NCI-H524 treated with DMSO at 0.1 percent for 48 hours (cell line): ENCODE measurements around the gene LY9.
"Not testable (repeated sequence)": the region's sequence is repeated elsewhere in the genome, so short reads cannot be mapped to it uniquely, and the experiment has no call there.

ENCODE experiments used
- DNase-seq: peaks from one replicate; lab custom pipeline; 2025; lab: John Stamatoyannopoulos, UW

LY9 gene

GRCh38 chr1:160866001-160866694, 70.2 kb downstream of the LY9 start:
- DNase-seq = no peak

GRCh38 chr1:160866695-160867260, 70.8 kb downstream of the LY9 start:
- DNase-seq = no peak

DNA sequence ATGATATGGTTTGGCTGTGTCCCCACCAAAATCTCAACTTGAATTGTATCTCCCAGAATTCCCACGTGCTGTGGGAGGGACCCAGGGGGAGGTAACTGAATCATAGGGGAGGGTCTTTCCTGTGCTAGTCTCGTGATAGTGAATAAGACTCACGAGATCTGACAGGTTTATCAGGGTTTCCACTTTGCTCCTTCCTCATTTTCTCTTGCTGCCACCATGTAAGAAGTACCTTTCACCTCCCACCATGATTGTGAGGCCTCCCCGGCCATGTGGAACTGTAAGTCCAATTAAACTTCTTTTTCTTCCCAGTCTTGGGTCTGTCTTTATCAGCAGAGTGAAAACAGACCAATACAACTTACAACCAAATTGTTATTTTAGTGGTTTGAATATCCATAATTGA, 71.7 kb downstream of the LY9 start:
- not testable (repeated sequence) for DNase-seq

DNA sequence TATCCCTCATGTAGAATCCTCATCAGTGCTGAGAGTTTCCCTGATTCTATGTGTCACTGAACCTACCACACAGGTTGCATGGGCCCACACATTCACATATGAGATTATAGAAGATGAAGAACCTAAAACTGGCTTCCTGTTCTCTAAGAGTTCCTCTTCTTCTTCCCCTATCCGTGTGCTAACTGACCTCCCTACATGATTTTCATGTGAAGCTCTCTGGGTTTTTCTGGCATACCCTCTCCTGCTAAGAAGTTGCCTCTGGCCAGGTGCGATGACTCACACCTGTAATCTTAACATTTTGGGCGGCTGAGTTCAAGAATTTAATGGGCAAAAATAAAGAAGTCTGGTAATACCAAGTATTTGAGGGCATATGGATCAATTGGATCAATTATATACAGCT, 72.2 kb downstream of the LY9 start:
- no peak for DNase-seq

DNA sequence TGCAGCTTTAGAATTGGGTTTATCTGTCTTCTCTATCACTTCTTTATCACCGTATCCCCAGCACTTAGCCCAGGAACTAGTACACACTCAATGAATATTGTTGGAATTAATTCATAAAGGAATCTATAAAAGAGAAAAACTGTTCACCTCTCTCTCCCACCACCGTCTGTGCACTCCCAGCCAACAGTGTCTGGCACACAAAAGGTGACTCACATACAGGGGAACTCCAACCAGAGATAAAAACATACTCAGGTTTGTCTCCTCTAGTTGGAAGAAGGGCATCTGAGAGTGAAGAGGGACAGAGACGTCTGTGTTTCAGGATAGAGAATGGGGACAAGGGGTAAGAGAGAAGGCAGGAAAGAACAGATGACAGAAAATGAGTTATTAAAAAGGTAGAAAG, 79.0 kb downstream of the LY9 start:
- DNase-seq = no peak

- DNase-seq = not testable (repeated sequence)
Measured at GRCh38 chr1:160875591-160875990, 79.6 kb downstream of the LY9 start.

GRCh38 chr1:160876311-160876710, 80.3 kb downstream of the LY9 start:
- DNase-seq = no peak

DNA sequence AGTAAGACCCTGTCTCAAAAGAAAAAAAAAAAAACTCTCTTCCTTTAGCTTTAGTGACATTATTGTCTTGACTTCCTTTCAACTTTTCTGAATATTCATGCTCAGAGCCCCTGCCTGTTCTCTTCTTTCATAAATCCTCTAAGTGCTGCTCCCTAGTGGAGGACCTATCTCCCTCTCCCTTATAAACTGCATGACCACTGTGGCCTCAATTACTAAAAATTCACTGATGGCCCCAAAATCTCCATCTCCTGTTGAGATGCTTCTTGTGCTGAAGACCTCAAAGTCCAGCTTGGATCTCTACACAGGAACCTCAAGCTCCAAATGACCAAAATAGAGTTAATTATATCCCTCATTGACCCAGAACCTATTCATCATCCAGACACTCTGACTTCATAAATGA, 81.2 kb downstream of the LY9 start:
- no peak for DNase-seq
